GM12865 (cell line): ENCODE results near the gene CADM4.
"Not testable (repeated sequence)": the region's sequence is repeated elsewhere in the genome, so short reads cannot be mapped to it uniquely, and the experiment has no call there.

Experiments used
- DNase-seq: peaks from one replicate; pipeline ENCODE4 v3.0.0; 2010; ENCODE audit warnings: low read depth
- H3K4me3 ChIP-seq: 2 replicates; pipeline ENCODE4 v1.5.1; 2011; ENCODE audit warnings: mild to moderate bottlenecking, low read depth, low read length, control low read depth
- TF ChIP-seq, protein P1 (sequence below): IDR thresholded peaks from 2 replicates; pipeline ENCODE4 v1.5.1; 2011; ENCODE audit warnings: low read length, control low read depth, low read depth, inconsistent platforms; ENCODE audit not compliant: insufficient read depth; ENCODE audit errors: missing control alignments

The CADM4 gene

DNA sequence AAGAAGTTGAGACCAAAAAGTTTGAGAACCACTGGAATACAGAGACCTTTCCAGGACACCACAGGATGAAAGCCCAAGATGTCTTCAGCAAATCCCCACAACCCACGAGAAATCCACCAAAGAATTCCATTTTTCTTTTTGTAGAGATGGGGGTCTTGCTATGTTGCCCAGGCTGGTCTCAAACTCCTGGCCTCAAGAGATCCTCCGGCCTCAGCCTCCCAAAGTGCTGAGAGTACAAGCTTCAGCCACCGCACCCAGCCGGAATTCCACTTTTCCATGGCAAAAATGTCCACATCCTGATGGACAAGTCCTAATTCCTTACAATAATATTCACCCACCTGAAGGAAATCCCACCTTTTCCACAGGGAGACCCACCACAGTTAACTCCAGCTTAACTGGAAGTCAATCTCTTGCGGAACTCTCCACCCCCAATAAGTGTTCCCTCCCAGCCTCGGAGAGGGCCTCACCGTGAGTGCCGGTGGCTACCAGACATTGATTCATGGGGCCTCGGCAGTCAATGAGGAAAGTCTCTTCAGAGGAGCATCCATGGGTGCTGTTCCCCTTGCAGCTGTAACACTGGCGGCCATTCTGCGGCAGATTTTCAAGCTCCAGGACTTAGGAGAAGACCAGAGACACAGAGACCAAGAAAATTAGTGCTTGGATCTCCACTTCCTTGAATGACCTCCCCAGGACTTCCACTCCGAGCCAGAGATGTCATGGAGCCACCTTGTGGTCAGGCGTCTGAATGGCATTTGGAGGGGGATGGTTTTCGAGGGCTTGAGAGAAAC, 12.3 kb upstream of the CADM4 start:
- no peak overlapping the region for H3K4me3 ChIP-seq
- DNase-seq: peak; percentile 79
- TF ChIP-seq, protein P1, sequence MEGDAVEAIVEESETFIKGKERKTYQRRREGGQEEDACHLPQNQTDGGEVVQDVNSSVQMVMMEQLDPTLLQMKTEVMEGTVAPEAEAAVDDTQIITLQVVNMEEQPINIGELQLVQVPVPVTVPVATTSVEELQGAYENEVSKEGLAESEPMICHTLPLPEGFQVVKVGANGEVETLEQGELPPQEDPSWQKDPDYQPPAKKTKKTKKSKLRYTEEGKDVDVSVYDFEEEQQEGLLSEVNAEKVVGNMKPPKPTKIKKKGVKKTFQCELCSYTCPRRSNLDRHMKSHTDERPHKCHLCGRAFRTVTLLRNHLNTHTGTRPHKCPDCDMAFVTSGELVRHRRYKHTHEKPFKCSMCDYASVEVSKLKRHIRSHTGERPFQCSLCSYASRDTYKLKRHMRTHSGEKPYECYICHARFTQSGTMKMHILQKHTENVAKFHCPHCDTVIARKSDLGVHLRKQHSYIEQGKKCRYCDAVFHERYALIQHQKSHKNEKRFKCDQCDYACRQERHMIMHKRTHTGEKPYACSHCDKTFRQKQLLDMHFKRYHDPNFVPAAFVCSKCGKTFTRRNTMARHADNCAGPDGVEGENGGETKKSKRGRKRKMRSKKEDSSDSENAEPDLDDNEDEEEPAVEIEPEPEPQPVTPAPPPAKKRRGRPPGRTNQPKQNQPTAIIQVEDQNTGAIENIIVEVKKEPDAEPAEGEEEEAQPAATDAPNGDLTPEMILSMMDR: peak; percentile 76

- not testable (repeated sequence) for DNase-seq, H3K4me3 ChIP-seq
These were observed 10.6 kb upstream of the CADM4 start for GRCh38 chr19:43650276-43650675.

- H3K4me3 ChIP-seq: no peak overlapping the region
- DNase-seq: no peak
- TF ChIP-seq, protein P1: no peak
These were observed 9.9 kb upstream of the CADM4 start for GRCh38 chr19:43649514-43649913.

- TF ChIP-seq, protein P1: no peak
- no peak for DNase-seq
- no peak overlapping the region for H3K4me3 ChIP-seq
These were observed 9.0 kb upstream of the CADM4 start for GRCh38 chr19:43648633-43649032.

GRCh38 chr19:43644181-43644580, 4.5 kb upstream of the CADM4 start:
- TF ChIP-seq, protein P1: no peak
- H3K4me3 ChIP-seq: no peak overlapping the region
- DNase-seq: no peak

DNA sequence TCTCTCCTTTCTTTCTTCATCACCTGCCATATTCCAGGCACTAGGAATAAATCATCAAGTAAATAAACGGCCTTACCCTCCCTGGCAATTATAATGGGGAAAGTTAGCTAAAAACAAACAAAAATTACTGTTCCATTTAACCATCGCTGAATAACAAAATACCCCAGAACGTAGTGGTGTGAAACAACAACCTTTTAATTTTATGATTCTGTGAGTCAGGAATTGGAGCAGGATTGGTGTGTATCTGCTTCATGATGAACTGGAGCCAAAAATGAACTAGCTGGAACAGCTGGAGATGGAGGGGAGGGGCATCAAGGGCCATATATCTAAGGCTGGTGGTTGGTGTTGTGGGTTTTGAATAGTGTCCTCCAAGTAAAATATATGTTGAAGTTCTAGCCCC, 3.7 kb upstream of the CADM4 start:
- TF ChIP-seq, protein P1: no peak
- DNase-seq: no peak

DNA sequence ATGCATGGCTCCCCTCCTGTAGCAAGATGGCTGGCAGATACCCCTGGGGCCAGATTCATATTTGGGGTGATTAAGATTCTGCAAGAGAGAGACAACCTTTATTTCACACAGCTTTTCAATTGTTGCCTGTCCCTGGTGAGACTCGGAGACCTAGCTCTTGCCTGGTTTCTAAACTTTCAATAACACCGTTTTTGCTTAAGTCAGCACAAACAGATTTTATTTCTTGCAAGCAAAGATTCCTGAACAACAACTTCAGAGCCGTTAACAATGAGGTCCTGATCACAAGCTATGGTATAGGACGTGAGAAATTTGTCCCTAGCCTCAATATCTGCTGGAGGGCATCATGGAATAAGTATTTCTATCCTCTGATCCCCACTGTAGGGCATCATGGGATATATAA, 2.9 kb upstream of the CADM4 start:
- no peak overlapping the region for H3K4me3 ChIP-seq
- DNase-seq: no peak
- TF ChIP-seq, protein P1: no peak

More for the DNA sequence above, 3.7 kb upstream of the CADM4 start:
- no peak overlapping the region for H3K4me3 ChIP-seq
